ENCODE data around the gene FEV.

Gene FEV

DNA sequence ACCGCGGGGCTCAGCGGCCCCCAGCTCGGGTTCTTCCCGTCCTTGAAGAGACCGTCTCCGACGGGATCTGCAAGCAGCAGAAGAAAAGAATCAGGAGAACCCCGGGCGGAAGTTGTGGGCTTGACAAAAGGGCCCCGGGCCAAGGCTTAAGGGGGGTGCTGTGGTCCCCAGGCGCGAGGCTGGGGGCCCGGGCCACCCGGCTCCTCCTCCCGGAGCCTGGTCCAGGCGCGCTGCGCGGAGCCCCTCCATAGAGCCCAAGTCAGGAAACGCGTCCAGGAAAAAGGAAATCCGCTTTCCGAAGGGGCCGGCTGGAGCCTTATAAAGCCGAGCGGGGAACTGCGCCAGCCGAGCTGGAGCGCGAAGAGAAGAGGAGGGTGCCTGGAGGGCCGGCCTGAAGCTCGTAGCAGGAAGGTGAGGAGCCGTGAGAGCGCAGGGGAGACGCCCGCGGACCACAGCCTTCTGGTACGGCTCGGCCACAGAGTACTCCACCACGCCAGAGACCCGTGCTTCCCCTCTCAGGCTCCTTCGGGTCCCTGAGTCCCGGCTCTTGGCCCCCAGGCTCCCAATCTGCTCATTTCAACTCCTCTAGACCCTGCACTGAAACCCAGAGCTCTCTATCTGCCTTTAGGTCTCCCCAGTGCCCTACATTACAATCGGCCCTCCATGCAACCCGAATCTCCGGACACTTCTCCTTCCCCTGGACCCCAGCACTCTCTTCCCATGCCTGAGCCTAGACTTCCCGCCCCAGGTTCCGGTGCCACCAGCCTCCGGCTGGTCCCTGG is 554 bp downstream of the FEV start:
- POLR2A ChIA-PET, result no interaction called here
- DNase-seq (ENCODE audit: low read depth, low spot score), result no peak

DNA sequence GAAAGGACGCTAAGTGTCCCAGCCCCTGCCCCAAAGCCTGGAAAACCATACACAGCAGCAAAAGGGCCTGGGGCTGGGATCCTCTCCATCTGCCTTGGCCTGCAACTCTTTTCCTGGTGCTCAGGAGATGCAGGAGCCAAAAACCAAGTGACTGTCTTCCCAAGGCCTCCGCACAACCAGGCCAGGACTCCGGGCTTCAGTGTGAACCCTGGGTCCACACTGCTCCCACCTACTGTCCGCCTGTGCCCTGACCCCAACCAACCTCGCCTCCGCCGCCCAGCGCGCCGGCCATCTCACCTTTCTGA is 1.1 kb downstream of the FEV start:
- H3K4me3 ChIP-seq (ENCODE audit: low read depth, low read length), result no peak overlapping the region
- CTCF ChIA-PET, result interaction anchor here (1.2 to 12.7 kb wide), 4 partner anchors 8 to 105 kb away, joined by 3 to 227 read pairs (median 12); partner anchors contain the start of gene CRYBA2
- POLR2A ChIA-PET, result no interaction called here
- TF ChIP-seq, protein P1, sequence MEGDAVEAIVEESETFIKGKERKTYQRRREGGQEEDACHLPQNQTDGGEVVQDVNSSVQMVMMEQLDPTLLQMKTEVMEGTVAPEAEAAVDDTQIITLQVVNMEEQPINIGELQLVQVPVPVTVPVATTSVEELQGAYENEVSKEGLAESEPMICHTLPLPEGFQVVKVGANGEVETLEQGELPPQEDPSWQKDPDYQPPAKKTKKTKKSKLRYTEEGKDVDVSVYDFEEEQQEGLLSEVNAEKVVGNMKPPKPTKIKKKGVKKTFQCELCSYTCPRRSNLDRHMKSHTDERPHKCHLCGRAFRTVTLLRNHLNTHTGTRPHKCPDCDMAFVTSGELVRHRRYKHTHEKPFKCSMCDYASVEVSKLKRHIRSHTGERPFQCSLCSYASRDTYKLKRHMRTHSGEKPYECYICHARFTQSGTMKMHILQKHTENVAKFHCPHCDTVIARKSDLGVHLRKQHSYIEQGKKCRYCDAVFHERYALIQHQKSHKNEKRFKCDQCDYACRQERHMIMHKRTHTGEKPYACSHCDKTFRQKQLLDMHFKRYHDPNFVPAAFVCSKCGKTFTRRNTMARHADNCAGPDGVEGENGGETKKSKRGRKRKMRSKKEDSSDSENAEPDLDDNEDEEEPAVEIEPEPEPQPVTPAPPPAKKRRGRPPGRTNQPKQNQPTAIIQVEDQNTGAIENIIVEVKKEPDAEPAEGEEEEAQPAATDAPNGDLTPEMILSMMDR (IDR thresholded peaks at IDR 0.05; ENCODE audit: insufficient read depth, low read length, missing control alignments), result no peak
- no peak for DNase-seq (ENCODE audit: low read depth, low spot score)

More for the DNA sequence above, 554 bp downstream of the FEV start:
- TF ChIP-seq, protein P1 (IDR thresholded peaks at IDR 0.05; ENCODE audit: insufficient read depth, low read length, missing control alignments), result no peak
- CTCF ChIA-PET, result interaction anchor here (1.2 to 12.7 kb wide), 3 partner anchors 8 to 106 kb away, joined by 3 to 227 read pairs (median 3); partner anchors contain the start of gene CRYBA2
- no peak overlapping the region for H3K4me3 ChIP-seq (ENCODE audit: low read depth, low read length)

DNA sequence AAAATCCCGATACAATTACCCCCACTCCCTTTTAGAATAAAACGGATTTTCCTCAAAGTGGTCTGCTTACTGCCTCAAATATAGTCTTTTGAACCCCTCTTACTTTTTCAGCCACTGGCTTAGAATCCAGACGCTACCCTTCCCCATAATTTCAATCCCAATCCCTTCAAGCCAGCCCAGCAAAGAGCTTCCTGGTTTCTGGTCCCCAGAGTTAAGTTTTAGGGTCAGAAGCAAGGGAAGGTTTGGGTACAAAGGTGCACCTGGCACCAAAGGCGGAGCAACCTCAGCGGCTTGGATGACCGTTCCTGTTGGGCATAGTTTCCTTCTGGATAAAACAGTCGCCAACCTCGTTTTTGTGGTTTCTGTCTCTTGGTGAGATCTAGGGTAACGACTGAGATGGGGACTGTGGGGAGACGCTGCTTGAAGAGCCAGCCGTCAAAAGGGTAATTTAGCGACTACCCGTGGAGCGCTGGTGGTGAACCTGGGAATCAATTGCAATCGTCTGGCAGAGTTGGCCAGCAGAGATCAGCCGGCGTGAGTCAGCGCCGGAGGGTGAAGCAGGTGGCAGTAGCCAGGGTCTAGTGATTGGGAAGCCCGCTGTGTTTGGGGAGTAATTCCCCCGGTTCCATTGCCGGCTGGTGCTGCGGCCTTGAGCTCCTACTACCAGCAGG is 1.6 kb downstream of the FEV start:
- CTCF ChIA-PET, result interaction anchor here (1.0 to 12.7 kb wide), 5 partner anchors 10 to 172 kb away, joined by 3 to 227 read pairs (median 22); partner anchors contain the start of gene CRYBA2
- POLR2A ChIA-PET, result no interaction called here

DNA sequence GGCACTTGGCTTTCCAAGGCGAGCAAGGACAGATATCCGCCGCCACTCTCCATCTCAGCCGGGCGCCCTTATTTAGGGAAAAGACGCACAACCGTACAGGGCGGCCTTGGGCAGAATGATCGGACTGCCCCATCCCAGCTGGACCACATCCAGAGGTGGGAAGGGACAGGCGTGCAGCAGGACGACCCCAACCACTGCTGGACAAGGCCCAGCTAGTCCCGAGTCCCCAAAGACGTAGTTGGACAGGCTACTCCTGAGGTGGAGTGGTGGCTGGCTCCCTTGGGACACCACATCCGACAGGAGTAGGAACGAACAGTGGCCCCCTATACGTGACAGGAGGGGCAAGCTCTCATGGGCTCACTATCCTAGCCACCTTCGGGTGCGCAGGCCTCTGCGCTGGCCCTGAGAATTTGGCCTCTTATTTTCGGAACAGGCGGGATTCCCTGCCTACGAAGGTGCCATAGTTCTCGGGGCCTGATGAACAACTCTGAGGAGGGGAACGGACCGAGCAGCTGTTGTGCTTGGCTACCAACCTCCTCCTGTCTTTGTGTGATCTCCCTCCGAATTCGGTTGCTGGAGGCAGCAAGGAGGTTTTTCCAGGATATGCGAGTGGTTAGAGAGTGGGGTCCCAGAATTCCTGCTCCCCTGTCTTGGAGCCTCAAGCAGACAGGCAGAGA is 2.3 kb downstream of the FEV start:
- POLR2A ChIA-PET, result no interaction called here
- DNase-seq (ENCODE audit: low read depth, low spot score), result no peak
- CTCF ChIA-PET, result interaction anchor here (0.9 to 12.7 kb wide), 9 partner anchors 9 to 172 kb away, joined by 3 to 227 read pairs (median 6); partner anchors contain the start of genes CDK5R2 and CRYBA2
- H3K4me3 ChIP-seq (ENCODE audit: low read depth, low read length), result no peak overlapping the region
- TF ChIP-seq, protein P1 (IDR thresholded peaks at IDR 0.05; ENCODE audit: insufficient read depth, low read length, missing control alignments), result no peak

More for the DNA sequence above, 1.6 kb downstream of the FEV start:
- TF ChIP-seq, protein P1 (IDR thresholded peaks at IDR 0.05; ENCODE audit: insufficient read depth, low read length, missing control alignments), result no peak
- H3K4me3 ChIP-seq (ENCODE audit: low read depth, low read length), result no peak overlapping the region
- no peak for DNase-seq (ENCODE audit: low read depth, low spot score)

DNA sequence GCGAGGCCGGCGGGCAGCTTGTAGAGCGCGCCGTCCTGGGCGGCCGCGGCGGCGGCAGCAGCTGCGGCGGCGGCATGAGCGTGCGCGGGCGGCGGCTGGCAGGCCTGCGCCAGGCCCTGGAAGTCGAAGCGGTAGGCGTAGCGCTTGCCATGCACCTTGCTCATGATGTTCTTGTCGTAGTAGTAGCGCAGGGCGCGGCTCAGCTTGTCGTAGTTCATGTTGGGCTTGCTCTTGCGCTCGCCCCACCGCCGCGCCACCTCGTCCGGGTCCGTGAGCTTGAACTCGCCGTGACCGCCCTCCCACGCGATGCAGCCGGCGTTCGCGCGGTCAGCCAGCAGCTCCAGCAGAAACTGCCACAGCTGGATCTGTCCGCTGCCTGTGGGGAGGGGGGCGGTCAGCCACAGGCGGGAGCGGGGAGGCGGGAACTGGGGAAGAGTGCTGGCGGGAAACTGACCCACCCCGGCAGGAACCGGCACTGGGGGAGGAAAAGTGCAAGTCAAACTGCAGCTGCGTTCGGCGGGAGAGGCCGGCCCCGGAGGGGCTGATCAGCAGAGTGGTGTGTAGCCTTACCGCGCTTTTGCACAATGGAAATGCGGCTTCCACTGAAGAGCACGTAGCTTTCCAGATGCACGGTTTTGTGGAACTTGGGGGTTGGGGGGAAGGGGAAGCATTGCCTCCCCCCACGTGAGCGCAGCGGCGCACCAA is 3.0 kb downstream of the FEV start:
- CTCF ChIA-PET, result interaction anchor here (0.9 to 12.7 kb wide), 14 partner anchors 8 to 173 kb away, joined by 3 to 227 read pairs (median 7); partner anchors contain the start of genes CDK5R2 and CRYBA2
- no peak for DNase-seq (ENCODE audit: low read depth, low spot score)
- H3K4me3 ChIP-seq (ENCODE audit: low read depth, low read length), result no peak overlapping the region
- POLR2A ChIA-PET, result no interaction called here
- TF ChIP-seq, protein P1 (IDR thresholded peaks at IDR 0.05; ENCODE audit: insufficient read depth, low read length, missing control alignments), result no peak

Data from AG04449 (cell line).